GM13977 (cell line): ENCODE results near the gene GIPC2.
"Not testable (repeated sequence)": the region's sequence is repeated elsewhere in the genome, so short reads cannot be mapped to it uniquely, and the experiment has no call there.

Experiments used
- DNase-seq: peaks from one replicate; pipeline ENCODE4 v3.0.0; 2012; ENCODE audit warnings: low spot score
- in situ Hi-C: fragments of 300-500 bp; cut with MboI; formaldehyde crosslinking; loops from one replicate; pipeline ENCODE4 v1.12.0; 2022; ENCODE audit warnings: low sequenced_read_pairs, low pct_unique_long_range_greater_than_20kb, mixed read lengths, inconsistent platforms; ENCODE audit not compliant: unreplicated experiment
- TF ChIP-seq, protein P1 (sequence below): IDR thresholded peaks from 2 replicates; pipeline ENCODE4 v1.5.1; 2012; ENCODE audit warnings: mild to moderate bottlenecking, control low read depth; ENCODE audit not compliant: insufficient read depth; ENCODE audit errors: extremely low read depth, missing control alignments

GIPC2 gene

DNA sequence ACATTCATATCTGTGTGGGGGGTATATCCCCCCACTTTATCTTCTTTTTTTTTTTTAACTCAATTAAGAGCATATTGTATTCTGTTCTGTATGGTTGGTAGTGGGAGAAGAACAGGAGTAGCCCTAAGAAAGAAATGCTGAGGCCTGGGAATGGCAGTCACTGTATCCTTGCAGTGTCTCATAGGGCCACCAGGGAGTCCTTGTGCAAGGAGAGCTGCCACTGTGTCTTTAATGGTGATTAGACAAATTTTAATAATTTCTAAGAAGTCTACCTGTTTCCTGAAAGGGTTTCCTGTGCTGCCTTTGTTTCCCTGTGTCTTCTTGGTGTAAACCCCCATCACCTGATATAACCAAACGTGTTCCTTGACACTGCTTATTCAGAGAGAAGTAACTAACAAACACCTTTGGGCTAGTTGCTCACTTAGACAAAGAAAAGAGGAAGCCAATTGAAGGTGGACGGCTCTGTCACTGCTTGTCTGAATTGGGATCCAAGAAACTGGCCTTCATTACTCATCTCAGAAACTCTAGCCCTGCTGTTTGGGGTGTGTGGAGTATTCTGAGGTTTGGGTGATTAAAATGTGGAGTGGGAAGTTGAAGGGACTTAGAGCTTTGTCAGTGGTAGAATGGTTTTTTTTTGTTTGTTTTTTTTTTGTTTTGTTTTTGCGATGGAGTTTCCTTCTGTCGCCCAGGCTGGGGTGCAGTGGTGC is 15.2 kb downstream of the GIPC2 start:
- TF ChIP-seq, protein P1, sequence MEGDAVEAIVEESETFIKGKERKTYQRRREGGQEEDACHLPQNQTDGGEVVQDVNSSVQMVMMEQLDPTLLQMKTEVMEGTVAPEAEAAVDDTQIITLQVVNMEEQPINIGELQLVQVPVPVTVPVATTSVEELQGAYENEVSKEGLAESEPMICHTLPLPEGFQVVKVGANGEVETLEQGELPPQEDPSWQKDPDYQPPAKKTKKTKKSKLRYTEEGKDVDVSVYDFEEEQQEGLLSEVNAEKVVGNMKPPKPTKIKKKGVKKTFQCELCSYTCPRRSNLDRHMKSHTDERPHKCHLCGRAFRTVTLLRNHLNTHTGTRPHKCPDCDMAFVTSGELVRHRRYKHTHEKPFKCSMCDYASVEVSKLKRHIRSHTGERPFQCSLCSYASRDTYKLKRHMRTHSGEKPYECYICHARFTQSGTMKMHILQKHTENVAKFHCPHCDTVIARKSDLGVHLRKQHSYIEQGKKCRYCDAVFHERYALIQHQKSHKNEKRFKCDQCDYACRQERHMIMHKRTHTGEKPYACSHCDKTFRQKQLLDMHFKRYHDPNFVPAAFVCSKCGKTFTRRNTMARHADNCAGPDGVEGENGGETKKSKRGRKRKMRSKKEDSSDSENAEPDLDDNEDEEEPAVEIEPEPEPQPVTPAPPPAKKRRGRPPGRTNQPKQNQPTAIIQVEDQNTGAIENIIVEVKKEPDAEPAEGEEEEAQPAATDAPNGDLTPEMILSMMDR: no peak
- DNase-seq: peak; percentile 23
- in situ Hi-C loops: no loop called here

DNA sequence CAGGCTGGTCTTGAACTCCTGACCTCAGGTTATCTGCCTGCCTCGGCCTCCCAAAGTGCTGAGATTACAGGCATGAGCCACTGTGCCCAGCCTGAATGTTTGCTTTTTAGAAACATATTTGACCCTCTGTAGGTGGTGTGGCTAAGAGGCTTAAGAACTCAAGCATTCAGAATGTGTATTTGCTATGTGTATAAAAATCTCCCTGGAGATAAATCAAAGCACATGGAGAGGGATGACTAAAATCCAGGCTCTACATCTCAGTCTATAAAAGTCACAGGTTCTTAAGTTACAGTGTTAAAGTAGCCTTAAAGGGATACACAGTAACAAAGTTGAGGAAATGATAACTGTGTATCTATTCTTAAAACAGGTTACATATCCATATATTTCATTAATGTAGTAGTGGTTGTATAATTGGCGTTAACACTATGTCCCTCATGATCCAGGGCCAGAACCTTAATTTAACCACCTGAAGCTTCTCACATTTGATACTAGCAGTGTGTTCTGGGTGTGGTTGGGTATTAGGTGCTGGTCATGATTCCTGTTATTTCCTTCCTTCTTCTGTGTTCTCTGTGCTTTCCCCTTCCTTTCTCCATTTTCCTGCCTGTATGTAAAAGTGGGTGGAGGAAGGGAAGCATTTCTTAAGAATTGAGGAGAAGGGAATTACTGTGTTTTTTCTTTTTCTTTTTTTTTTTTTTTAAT is 16.2 kb downstream of the GIPC2 start:
- TF ChIP-seq, protein P1: no peak
- DNase-seq: no peak
- in situ Hi-C loops: no loop called here

DNA sequence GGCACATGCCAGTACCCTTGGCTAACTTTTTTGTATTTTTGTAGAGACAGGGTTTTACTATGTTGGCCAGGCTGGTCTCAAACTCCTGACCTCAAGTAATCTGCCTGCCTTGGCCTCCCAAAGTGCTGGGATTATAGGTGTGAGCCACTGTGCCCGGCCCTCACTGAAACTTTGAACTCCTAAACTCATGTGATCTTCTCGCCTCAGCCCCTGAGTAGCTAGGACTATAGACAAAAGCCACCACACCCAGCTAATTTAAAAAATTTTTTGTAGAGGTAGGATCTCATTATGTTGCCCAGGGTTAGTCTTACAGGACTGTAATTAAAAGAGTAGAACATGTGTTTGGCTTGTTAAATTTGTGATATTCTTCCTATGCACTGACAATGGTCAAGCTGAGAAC is 19.1 kb downstream of the GIPC2 start:
- in situ Hi-C loops: not testable (repeated sequence)

DNA sequence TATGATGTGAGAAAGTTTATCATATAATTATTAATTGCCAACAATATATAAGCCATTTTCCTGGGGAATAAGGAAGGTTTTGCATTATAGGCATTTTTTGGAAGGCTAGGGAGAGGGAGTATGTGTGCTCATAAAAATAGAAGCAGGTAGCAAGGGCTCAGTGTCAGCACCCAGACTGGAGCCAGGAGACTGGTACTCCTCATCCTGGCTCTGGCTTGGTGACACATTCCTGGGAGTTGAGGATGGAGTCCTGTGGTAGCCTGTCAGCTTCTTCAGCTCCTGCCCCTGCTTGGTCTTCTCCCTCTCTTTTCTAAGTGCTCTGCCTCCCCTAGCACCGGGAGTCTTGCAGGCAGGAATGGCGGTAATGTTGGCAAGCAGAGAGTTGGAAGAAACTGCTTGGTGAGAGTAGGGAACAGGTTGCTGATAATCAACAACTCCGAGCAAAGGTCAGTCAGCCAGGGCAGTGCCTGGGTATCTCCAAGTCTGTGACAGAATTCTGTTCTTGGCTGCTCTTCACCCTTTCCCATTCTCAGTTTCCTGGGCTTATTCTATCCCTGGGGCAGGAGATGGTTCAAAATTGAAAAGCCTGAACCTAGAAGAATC is 23.0 kb downstream of the GIPC2 start:
- no peak for DNase-seq
- in situ Hi-C loops: no loop called here
- TF ChIP-seq, protein P1: no peak

More for the DNA sequence above, 19.1 kb downstream of the GIPC2 start:
- not testable (repeated sequence) for DNase-seq

DNA sequence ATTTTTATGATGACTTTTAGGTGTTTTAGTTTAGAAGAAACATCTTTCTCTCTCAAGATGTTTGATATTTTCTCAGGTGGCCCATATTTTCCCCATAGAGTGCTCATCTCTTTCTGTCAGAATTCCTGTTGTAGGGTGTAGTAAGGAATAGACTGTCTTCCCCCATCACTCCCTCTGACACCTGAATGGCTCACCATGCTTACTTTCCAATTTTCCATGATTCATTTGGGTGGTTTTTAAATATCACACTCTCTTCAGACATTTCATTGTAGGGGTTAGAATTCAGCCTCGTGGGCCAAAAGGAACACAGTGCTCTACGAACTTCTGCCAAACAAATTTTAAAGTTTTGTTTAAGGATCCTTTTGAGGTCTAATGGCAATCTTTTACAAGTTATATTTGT is 24.0 kb downstream of the GIPC2 start:
- in situ Hi-C loops: no loop called here
- TF ChIP-seq, protein P1: no peak

DNA sequence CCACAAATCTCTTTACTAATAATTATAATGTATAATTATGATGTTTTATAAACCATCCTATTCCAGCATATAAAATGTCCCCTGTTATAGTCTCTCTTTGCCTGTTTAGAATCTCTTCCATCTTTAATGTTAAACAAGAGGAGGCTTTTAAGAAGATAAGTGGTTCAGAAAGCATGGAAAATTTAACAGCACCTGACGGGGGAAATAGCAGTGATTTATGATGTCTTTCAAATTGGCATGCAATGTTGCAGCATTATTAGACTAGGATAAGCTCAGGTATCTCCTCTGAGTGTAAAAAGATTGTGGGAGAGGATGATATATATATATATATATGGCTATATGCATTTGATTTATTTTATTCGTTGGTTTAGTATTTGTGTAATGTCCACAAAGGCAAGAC is 24.4 kb downstream of the GIPC2 start:
- DNase-seq: no peak
- TF ChIP-seq, protein P1: no peak
- in situ Hi-C loops: no loop called here

More for the DNA sequence above, 24.0 kb downstream of the GIPC2 start:
- DNase-seq: no peak

DNA sequence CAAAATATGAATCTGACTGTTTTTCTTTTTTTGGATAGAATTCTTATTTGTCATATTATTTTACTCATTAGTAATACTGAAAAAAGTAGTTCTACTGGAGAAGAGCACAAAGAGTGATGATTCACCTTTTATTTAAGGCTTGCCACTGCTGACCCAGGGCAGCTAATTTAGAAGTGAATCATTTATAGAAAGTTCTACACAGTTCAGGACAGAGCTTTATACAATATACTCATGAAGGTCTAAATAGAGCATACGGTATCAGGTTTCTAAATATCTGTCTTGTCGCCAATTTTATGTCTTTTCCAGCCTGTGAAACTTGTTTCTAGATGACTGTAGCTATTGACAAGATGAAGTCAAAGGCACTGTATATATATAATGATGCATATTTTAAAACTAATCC is 25.0 kb downstream of the GIPC2 start:
- TF ChIP-seq, protein P1: no peak
- in situ Hi-C loops: no loop called here
- peak; percentile 21 for DNase-seq
